Adipocyte (in vitro differentiated cells): ENCODE data around the gene ST6GALNAC3.

ENCODE experiments used
- DNase-seq: peaks from one replicate; pipeline ENCODE4 v3.0.0-alpha.2; 2015; ENCODE audit warnings: low read depth
- H3K27me3 ChIP-seq: replicated peaks from 2 replicates; pipeline ENCODE4 v1.7.0; 2013; ENCODE audit warnings: mild to moderate bottlenecking, low read length, moderate library complexity; ENCODE audit not compliant: control insufficient read depth, insufficient read depth
- H3K36me3 ChIP-seq: 2 replicates; pipeline ENCODE4 v1.7.0; 2013; ENCODE audit warnings: low read length, mild to moderate bottlenecking, moderate library complexity; ENCODE audit not compliant: control insufficient read depth, insufficient read depth, severe bottlenecking
- H3K4me1 ChIP-seq: 2 replicates; pipeline ENCODE4 v1.7.0; 2013; ENCODE audit warnings: mild to moderate bottlenecking, low read length, moderate library complexity; ENCODE audit not compliant: control insufficient read depth, insufficient read depth
- H3K4me3 ChIP-seq: 2 replicates; pipeline ENCODE4 v1.7.0; 2013; ENCODE audit warnings: mild to moderate bottlenecking, low read length, moderate library complexity
- H3K9ac ChIP-seq: 2 replicates; pipeline ENCODE4 v1.7.0; 2013; ENCODE audit warnings: mild to moderate bottlenecking, low read length, moderate library complexity
- H3K9me3 ChIP-seq: 2 replicates; pipeline ENCODE4 v1.7.0; 2013; ENCODE audit warnings: mild to moderate bottlenecking, low read length, moderate library complexity; ENCODE audit not compliant: control insufficient read depth

ST6GALNAC3 gene

GRCh38 chr1:76198452-76198851, 123.9 kb downstream of the ST6GALNAC3 start:
- Histone ChIP-seq H3K27me3 (no peaks in the 10 kb centered on the region), H3K4me3 (no peak overlapping the region), H3K9ac (no peak overlapping the region), H3K36me3 (no peaks in the 10 kb centered on the region), H3K4me1 (no peaks in the 10 kb centered on the region), H3K9me3 (no peaks in the 10 kb centered on the region)
- peak; percentile 9 for DNase-seq

GRCh38 chr1:76202670-76203069, 128.1 kb downstream of the ST6GALNAC3 start:
- Histone ChIP-seq H3K4me3 (no peak overlapping the region), H3K9me3 (no peaks in the 10 kb centered on the region), H3K27me3 (no peaks in the 10 kb centered on the region), H3K9ac (no peak overlapping the region), H3K4me1 (no peaks in the 10 kb centered on the region), H3K36me3 (no peaks in the 10 kb centered on the region)
- DNase-seq, result no peak

GRCh38 chr1:76203127-76203526, 128.6 kb downstream of the ST6GALNAC3 start:
- H3K36me3 ChIP-seq, result no peaks in the 10 kb centered on the region
- no peak for DNase-seq
- H3K9me3 ChIP-seq, result no peaks in the 10 kb centered on the region
- no peaks in the 10 kb centered on the region for H3K27me3 ChIP-seq
- no peaks in the 10 kb centered on the region for H3K4me1 ChIP-seq
- H3K9ac ChIP-seq, result no peak overlapping the region
- H3K4me3 ChIP-seq, result no peak overlapping the region

- no peak overlapping the region for H3K9ac ChIP-seq
- H3K9me3 ChIP-seq, result no peaks in the 10 kb centered on the region
- H3K4me1 ChIP-seq, result no peaks in the 10 kb centered on the region
- no peak overlapping the region for H3K4me3 ChIP-seq
- no peak for DNase-seq
- H3K36me3 ChIP-seq, result no peaks in the 10 kb centered on the region
- H3K27me3 ChIP-seq, result no peaks in the 10 kb centered on the region
Observed at GRCh38 chr1:76209238-76209637, 134.7 kb downstream of the ST6GALNAC3 start.

GRCh38 chr1:76209648-76210047, 135.1 kb downstream of the ST6GALNAC3 start:
- Histone ChIP-seq H3K4me3 (no peak overlapping the region), H3K9ac (no peak overlapping the region), H3K9me3 (no peaks in the 10 kb centered on the region), H3K27me3 (no peaks in the 10 kb centered on the region), H3K36me3 (no peaks in the 10 kb centered on the region), H3K4me1 (no peaks in the 10 kb centered on the region)
- no peak for DNase-seq

- Histone ChIP-seq H3K4me1 (no peaks in the 10 kb centered on the region), H3K9me3 (no peaks in the 10 kb centered on the region), H3K9ac (no peak overlapping the region), H3K27me3 (no peaks in the 10 kb centered on the region), H3K4me3 (no peak overlapping the region), H3K36me3 (no peaks in the 10 kb centered on the region)
- DNase-seq, result no peak
Observed at GRCh38 chr1:76210160-76210559, 135.6 kb downstream of the ST6GALNAC3 start.

- peaks cover 6% of the 10 kb centered on the region for H3K9me3 ChIP-seq
- no peak overlapping the region for H3K9ac ChIP-seq
- peaks cover 3% of the 10 kb centered on the region for H3K27me3 ChIP-seq
- no peaks in the 10 kb centered on the region for H3K4me1 ChIP-seq
- H3K4me3 ChIP-seq, result no peak overlapping the region
- H3K36me3 ChIP-seq, result no peaks in the 10 kb centered on the region
- DNase-seq, result no peak
Observed at GRCh38 chr1:76218888-76219287, 144.3 kb downstream of the ST6GALNAC3 start.

GRCh38 chr1:76219366-76219818, 144.8 kb downstream of the ST6GALNAC3 start:
- Histone ChIP-seq H3K4me1 (no peaks in the 10 kb centered on the region), H3K36me3 (no peaks in the 10 kb centered on the region), H3K9me3 (peaks cover 6% of the 10 kb centered on the region), H3K9ac (no peak overlapping the region), H3K27me3 (peaks cover 3% of the 10 kb centered on the region), H3K4me3 (no peak overlapping the region)
- DNase-seq, result no peak

GRCh38 chr1:76224752-76225151, 150.2 kb downstream of the ST6GALNAC3 start:
- H3K27me3 ChIP-seq, result no peaks in the 10 kb centered on the region
- no peak overlapping the region for H3K4me3 ChIP-seq
- no peaks in the 10 kb centered on the region for H3K36me3 ChIP-seq
- H3K9ac ChIP-seq, result no peak overlapping the region
- no peak for DNase-seq
- peaks cover 5% of the 10 kb centered on the region for H3K4me1 ChIP-seq
- H3K9me3 ChIP-seq, result peaks cover 6% of the 10 kb centered on the region

GRCh38 chr1:76225526-76225925, 151.0 kb downstream of the ST6GALNAC3 start:
- H3K4me1 ChIP-seq, result peaks cover 5% of the 10 kb centered on the region
- no peak overlapping the region for H3K9ac ChIP-seq
- H3K4me3 ChIP-seq, result no peak overlapping the region
- peaks cover 6% of the 10 kb centered on the region for H3K9me3 ChIP-seq
- H3K36me3 ChIP-seq, result no peaks in the 10 kb centered on the region
- peak; percentile 28 for DNase-seq
- no peaks in the 10 kb centered on the region for H3K27me3 ChIP-seq

GRCh38 chr1:76227621-76228020, 153.1 kb downstream of the ST6GALNAC3 start:
- no peak overlapping the region for H3K4me3 ChIP-seq
- peaks cover 6% of the 10 kb centered on the region for H3K9me3 ChIP-seq
- H3K27me3 ChIP-seq, result no peaks in the 10 kb centered on the region
- peaks cover 5% of the 10 kb centered on the region for H3K4me1 ChIP-seq
- H3K36me3 ChIP-seq, result no peaks in the 10 kb centered on the region
- no peak for DNase-seq
- H3K9ac ChIP-seq, result no peak overlapping the region

GRCh38 chr1:76229279-76230005, 154.9 kb downstream of the ST6GALNAC3 start:
- H3K4me1 ChIP-seq, result peaks cover 5% of the 10 kb centered on the region
- no peak overlapping the region for H3K4me3 ChIP-seq
- no peaks in the 10 kb centered on the region for H3K36me3 ChIP-seq
- H3K27me3 ChIP-seq, result no peaks in the 10 kb centered on the region
- no peak overlapping the region for H3K9ac ChIP-seq
- H3K9me3 ChIP-seq, result no peaks in the 10 kb centered on the region
- DNase-seq, result no peak
